Glutamatergic neuron (in vitro differentiated cells): ENCODE measurements around the gene AGAP3. TPM values are rescaled to one million over a fixed set of nuclear protein-coding genes. Genes with fewer than 3 reads are reported as not detected.

Source experiments
- DNase-seq: peaks from one replicate; pipeline ENCODE4 v3.0.0; 2022
- H3K27ac Mint-ChIP-seq: one replicate; pipeline ENCODE4 v1.8.0; 2020; ENCODE audit warnings: mild to moderate bottlenecking, mixed read lengths, inconsistent platforms; ENCODE audit not compliant: unreplicated experiment
- H3K27me3 Mint-ChIP-seq: one replicate; pipeline ENCODE4 v1.8.0; 2020; ENCODE audit warnings: mild to moderate bottlenecking, moderate library complexity, mixed read lengths, inconsistent platforms; ENCODE audit not compliant: unreplicated experiment
- H3K36me3 Mint-ChIP-seq: one replicate; pipeline ENCODE4 v1.8.0; 2020; ENCODE audit warnings: mild to moderate bottlenecking, mixed read lengths, inconsistent platforms; ENCODE audit not compliant: unreplicated experiment
- H3K4me1 Mint-ChIP-seq: one replicate; pipeline ENCODE4 v1.8.0; 2020; ENCODE audit warnings: mild to moderate bottlenecking, low read depth, mixed read lengths, inconsistent platforms; ENCODE audit not compliant: unreplicated experiment
- H3K4me3 Mint-ChIP-seq: one replicate; pipeline ENCODE4 v1.8.0; 2020; ENCODE audit warnings: mild to moderate bottlenecking, mixed read lengths, inconsistent platforms; ENCODE audit not compliant: unreplicated experiment
- H3K9me3 Mint-ChIP-seq: one replicate; pipeline ENCODE4 v1.8.0; 2020; ENCODE audit warnings: mild to moderate bottlenecking, moderate library complexity, mixed read lengths, inconsistent platforms; ENCODE audit not compliant: unreplicated experiment
- total RNA-seq: library from RNA; stranded (reverse); fragmentation: NEBNext Ultra II Directional; extraction: Animal tissue kit (Norgen Biotek cat#: 25700); gene quantifications from one replicate; pipeline ENCODE4 v1.2.1, GENCODE V29; 2021; ENCODE audit not compliant: unreplicated experiment
- TF ChIP-seq, protein P1 (sequence below): fragments of 200-600 bp; sonication (generic); IDR thresholded peaks from one replicate; pipeline ENCODE4 v1.5.0; 2021; ENCODE audit not compliant: partially characterized antibody, unreplicated experiment

Gene AGAP3
- total RNA-seq, 1 donor from 2014 or later, result 406 TPM

DNA sequence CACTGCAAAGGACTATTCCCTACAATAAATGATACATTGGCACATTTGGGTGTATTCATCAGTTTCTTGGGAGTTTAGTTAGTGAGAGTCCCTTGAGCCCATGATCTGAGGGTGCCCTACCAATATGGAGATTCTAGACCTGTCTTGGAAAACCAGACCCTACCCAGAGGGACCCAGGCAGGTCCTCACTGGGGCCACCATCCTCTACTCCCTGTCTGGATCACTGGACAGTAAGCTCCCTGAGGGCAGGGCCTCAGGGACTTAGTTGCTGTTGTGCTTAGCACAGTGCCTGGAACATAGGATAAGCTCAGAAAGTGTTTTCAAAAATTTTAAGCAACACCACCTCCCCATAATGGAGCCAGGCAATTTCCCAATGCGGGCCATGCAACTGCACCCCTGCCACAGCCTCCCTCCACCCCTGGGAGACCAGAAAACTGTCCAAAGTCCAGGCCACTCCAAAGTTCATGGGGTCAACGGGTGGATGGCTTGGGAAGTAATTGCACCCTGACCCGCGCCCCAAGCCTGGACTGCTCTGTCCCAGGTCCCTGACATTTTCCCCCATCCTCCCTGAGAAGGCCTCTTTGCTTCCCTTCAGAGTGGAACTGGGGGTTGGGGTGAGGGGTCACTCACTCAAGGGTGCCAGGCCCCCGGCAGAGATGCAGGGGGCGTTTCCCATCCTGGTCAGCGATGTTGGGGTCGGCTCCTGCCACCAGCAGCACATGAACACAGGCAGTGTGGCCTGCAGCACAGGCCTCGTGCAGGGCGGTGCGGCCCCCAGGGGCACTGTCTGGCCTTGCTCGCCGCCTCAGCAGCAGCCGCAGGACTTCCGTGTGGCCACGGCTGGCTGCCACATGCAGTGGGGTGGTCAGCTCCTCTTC is 99.7 kb downstream of the AGAP3 start:
- peaks cover 8% of the 10 kb centered on the region for H3K9me3 Mint-ChIP-seq
- TF ChIP-seq, protein P1, sequence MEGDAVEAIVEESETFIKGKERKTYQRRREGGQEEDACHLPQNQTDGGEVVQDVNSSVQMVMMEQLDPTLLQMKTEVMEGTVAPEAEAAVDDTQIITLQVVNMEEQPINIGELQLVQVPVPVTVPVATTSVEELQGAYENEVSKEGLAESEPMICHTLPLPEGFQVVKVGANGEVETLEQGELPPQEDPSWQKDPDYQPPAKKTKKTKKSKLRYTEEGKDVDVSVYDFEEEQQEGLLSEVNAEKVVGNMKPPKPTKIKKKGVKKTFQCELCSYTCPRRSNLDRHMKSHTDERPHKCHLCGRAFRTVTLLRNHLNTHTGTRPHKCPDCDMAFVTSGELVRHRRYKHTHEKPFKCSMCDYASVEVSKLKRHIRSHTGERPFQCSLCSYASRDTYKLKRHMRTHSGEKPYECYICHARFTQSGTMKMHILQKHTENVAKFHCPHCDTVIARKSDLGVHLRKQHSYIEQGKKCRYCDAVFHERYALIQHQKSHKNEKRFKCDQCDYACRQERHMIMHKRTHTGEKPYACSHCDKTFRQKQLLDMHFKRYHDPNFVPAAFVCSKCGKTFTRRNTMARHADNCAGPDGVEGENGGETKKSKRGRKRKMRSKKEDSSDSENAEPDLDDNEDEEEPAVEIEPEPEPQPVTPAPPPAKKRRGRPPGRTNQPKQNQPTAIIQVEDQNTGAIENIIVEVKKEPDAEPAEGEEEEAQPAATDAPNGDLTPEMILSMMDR, result no peak
- H3K36me3 Mint-ChIP-seq, result no peaks in the 10 kb centered on the region
- peak; percentile 37 for DNase-seq
- peaks cover 7% of the 10 kb centered on the region for H3K4me1 Mint-ChIP-seq
- H3K27ac Mint-ChIP-seq, result no peak overlapping the region
- no peak overlapping the region for H3K4me3 Mint-ChIP-seq
- peaks cover 4% of the 10 kb centered on the region for H3K27me3 Mint-ChIP-seq

DNA sequence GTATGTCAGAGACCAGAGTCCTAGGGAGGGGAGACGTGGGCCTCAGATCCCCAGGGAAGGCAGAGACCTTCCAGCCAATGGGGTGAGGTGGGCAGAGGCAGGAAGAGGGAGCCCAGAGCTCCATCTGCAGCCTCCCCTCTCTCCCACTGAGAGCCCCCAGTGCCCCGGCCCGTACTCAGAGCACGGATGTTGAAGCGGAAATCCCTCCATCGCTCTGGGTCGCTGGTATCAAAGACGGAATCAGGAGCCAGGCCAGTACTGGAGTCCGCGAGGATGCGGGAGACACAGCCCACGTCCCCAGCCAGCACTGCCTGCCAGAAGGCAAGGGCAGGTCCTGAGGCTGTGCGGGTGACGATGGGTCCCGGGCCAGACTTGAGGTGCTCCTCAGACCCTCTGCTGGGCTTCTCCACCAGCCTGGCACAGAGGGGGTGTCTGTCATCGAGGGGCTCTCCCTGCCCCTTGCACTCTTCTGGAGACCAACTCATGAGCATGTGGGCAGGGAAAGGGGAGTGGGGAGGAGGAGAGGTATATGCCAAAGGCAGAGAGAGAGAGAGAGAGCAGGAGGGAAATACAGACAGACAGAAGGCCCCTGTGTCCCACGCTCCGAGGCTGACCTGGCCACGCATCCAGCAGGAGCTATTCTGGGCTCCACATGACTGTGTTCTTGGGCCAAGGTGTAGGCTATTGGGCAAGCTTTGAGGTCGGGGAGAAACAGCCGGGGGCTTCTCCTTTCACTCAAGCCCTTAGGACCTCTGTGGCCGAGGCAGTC is 100.5 kb downstream of the AGAP3 start, which contains the start of gene ASB10:
ASB10 (minus strand) TSS at position 611 of the 769 bp plus-strand sequence; CDS start at position 491, 120 bp downstream.
- TF ChIP-seq, protein P1, result no peak
- Mint-ChIP-seq H3K27ac (no peak within 1 kb of the TSS), H3K4me3 (no peak within 1 kb of the TSS), H3K27me3 (peaks cover 5% of the 10 kb centered on the region), H3K4me1 (peaks cover 7% of the 10 kb centered on the region), H3K9me3 (peaks cover 8% of the 10 kb centered on the region), H3K36me3 (no peaks in the 10 kb centered on the region)
- DNase-seq, result no peak

DNA sequence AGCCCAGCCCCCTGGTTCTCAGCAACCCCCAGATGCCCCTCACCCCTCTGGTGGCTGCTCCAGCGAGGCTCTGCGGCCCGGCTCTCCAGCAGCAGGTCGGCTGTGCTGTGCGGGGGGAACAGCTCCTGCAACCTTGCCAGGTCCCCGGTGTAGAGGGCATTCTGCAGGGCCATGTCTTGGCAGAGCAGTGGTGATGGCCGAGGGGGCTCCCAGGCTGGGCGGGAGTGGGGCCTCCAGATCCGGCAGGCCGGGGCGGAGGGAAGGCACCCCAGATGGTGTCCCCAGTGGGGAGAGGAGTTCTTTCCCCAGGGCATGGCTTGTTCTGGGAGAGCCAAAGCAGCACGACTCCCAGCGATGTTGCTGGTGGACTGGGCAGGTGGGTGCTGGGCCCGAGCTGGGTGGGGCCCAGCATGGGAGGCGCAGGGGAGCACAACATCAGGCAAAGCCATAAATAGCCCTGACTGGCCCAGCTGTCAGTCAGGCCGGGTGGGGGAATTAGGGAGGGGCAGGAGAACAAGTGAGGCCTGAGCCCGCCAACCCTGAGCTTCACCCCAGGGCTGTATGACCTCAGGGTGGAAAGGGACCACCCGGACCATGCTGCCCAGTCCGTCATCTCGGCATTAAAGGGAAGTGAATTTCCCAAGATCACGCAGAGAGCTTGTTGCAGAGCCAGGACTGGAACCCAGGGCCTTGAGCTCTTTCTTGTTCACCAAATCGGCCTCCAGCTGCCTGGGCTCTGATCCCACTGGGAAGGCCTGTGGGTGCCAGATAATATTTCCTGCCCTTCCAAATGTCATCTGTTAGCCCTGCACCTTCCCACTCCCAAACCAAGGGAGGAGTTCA is 101.4 kb downstream of the AGAP3 start:
- Mint-ChIP-seq H3K27ac (no peak overlapping the region), H3K4me3 (no peak overlapping the region), H3K4me1 (peaks cover 7% of the 10 kb centered on the region), H3K27me3 (peaks cover 5% of the 10 kb centered on the region), H3K9me3 (peaks cover 8% of the 10 kb centered on the region), H3K36me3 (no peaks in the 10 kb centered on the region)
- TF ChIP-seq, protein P1, result no peak
- no peak for DNase-seq

DNA sequence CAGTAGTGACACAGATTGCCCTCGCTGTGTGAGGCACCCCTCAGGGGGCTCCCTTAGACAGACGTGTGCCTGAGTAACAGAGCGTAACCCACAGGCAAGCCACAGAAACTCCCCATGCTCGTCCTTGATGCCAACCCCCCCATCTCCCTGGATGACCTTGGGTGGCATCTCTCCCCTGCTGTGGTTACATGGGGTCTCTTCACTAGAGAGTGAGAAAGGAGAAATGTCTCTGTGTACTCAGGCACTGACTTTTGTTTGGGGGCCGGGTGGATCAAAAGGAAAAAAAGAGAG is 101.9 kb downstream of the AGAP3 start:
- Mint-ChIP-seq H3K27me3 (peaks cover 6% of the 10 kb centered on the region), H3K4me3 (no peak overlapping the region), H3K36me3 (no peaks in the 10 kb centered on the region), H3K4me1 (peaks cover 7% of the 10 kb centered on the region), H3K27ac (no peak overlapping the region), H3K9me3 (peaks cover 8% of the 10 kb centered on the region)
- TF ChIP-seq, protein P1, result no peak
- no peak for DNase-seq
